HG03565 (cell line): Measurements from ENCODE around the gene CLRN1.

Experiments used
- ATAC-seq: cut with Tn5 transposase; IDR thresholded peaks from one replicate; pipeline ENCODE4 v1.9.1; 2021; ENCODE audit warnings: mild to moderate bottlenecking, moderate library complexity; ENCODE audit not compliant: unreplicated experiment

Gene CLRN1

DNA sequence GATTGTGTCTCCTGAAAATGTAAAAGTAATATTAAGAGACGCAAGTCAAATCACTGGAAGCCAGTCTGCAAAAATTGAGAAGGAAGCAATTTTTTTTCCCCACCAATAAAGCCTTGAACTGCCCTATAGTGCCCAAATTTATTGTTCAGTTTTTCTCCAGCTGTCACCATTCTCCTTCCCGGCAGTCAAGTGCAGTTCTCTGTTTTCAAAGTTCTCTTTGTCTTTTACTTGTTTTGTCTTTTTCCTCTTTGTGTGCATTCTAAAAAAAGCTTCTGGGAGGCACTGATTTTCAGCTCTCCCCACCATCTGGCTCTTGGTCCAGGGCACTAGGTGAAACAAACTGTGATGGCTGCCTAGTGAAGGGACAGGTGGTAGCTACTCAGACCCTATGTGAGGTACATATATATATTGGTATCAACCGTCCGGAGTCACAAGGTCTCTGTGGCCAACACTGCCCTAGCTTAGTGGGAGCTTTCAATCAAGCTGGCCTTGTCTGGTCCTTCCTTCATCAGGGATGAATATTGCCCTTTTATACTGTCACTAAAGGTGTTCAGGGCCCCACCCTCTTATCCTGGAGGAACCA, 6.1 kb upstream of the CLRN1 start:
- no peak for ATAC-seq

DNA sequence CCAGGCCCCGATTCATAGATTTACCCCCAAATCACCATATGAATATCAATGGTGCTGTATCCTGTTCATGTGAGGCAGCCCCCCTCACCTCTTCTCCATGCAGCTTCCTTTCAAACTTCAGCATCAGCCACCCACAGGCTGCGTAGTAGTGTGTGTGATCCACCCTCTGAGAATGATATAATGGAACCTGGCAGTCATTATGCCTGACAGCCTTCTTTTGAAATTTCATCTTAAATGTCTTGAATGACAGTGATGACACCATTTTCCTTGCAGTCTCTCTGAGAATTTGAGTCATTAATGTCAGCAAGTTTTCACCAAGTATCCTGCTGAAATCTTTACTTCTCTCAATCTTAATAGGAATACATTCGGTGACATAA, 3.5 kb upstream of the CLRN1 start:
- ATAC-seq: no peak

DNA sequence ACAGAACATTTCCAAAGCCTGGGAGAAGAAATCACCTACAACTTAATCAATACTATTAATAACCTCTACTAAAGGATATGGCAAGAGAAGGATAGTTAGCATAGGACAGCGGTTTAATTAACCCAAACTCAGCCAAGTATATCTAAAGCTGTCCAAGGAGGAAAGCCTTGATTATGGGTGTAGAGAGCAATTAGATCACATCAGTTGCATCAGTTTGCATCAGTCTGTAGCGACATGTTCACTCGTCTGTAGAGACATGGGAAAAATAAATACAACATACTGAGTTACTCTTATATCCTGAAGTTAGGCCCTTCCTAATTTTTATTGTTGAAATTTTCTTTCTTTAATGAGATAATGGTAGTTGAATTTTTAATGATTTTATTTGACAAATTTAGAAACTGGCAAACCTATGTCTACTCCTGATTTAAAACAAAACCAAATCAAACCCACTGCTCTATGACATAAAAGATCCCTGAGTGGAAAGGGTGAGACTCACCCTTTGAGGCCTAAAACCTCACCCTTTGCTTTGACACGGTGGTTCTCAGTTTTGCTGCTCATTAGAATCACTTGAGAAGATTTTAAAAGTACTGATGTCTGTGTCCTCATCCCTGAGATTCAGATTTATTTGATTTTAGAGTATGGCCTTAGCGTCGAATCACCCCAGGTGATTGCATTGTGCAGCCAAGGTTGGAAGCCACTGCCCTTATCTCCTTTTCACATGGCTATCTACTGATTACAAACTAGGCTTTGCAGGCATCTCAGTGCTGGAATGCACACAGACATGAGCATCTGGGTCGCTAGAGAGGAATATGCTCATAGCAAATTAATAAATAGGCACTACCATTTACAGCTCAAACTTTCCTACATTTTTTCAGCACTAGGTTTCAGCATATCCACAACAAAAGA, 2.8 kb upstream of the CLRN1 start:
- ATAC-seq: no peak

DNA sequence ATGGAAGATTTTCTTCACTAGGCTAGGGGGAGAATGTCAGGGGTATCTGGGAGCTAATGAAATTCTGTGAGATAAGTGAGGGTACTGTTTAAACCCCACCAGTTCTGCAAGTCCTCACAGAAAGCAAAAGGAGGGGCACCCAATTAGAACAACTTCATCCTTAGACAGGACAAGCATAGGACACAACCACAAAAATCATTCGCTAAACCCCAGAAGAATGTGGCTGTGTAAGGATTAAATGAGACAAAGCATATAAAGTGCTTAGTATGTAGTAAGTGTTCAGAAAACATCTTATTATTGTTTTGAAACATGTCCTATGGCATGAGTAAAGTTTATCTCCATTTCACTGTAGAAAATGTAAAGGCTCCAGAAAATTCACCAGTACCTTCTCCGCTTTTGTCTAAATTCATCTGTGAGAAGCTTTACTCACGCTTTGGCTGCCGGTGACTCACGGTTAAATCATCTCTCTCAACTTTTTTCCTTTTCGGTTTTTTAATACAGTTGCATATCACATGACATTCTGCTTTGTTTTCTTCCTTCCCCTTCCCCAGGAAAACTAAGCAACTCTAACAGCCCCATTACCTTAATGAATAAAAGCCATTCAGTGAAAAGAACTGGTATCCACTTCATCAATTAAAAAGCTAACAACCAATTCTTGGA, 1.7 kb downstream of the CLRN1 start:
- no peak for ATAC-seq

DNA sequence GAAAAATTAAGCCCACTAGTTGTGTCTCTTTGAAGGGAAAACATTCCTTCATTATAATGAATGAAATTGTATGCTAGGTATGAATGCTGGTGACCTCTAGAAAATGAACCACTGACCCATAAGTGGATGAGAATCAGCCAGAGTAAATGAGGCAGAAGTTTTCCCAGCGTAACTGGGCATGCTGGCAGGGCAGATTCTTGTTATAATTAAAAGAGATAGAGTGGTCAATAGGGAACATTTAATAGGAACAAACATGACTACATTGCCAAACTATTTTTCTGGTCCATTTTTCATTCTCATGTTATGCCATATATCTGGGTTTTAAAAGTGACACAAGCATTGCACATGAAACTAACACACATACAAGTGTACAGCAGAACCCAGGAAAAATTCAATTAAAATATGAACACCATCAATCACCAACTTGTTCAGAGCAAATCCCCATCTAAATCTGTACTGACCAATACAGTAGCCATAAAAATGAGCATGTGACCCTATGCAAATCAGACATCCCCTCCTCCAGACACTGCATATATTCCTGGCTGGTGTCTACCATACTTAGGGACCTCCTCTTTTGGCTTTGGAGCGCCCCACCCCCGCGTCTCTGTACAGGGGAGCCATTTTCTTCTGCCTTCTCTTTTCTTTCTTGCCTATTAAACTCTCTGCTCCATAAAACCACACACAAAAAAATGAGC, 4.0 kb downstream of the CLRN1 start:
- ATAC-seq: no peak

DNA sequence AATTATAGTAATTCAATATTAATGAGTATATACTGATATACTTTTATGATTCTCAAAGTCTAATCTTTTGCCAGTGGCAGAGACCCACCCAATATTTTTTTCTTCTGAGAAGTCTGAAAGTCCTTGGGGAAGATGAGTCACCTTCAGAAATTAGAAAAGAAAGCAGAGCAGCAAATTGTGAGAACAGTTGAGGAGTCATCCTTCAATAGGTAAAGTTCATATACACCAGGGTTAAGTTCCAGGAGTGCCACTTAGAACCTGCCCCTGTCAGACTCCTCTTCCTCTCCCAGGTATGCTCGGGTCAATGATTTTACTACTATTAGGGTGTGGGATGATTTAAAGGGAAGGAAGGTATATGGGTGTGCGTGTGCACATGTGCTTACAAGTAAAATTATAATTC, 7.1 kb downstream of the CLRN1 start:
- ATAC-seq: no peak

DNA sequence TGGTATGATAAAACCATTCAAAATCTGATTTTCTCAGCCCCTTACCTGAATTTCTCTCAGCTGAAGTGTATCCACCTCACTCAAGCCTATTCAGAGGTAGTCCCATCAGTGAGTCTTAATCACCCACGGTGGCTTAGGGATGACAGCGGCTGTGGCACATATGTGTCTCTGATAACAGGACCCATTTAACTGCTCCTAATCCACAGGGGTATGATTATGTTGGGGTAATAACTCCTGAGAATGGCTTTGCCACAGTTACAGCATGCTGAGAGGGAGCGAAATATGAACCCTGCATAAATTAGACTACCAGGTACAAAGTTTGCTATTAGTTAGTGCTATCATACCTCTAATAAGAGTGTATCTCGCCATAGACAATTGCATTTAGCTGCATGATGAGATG, 10.6 kb downstream of the CLRN1 start:
- no peak for ATAC-seq

DNA sequence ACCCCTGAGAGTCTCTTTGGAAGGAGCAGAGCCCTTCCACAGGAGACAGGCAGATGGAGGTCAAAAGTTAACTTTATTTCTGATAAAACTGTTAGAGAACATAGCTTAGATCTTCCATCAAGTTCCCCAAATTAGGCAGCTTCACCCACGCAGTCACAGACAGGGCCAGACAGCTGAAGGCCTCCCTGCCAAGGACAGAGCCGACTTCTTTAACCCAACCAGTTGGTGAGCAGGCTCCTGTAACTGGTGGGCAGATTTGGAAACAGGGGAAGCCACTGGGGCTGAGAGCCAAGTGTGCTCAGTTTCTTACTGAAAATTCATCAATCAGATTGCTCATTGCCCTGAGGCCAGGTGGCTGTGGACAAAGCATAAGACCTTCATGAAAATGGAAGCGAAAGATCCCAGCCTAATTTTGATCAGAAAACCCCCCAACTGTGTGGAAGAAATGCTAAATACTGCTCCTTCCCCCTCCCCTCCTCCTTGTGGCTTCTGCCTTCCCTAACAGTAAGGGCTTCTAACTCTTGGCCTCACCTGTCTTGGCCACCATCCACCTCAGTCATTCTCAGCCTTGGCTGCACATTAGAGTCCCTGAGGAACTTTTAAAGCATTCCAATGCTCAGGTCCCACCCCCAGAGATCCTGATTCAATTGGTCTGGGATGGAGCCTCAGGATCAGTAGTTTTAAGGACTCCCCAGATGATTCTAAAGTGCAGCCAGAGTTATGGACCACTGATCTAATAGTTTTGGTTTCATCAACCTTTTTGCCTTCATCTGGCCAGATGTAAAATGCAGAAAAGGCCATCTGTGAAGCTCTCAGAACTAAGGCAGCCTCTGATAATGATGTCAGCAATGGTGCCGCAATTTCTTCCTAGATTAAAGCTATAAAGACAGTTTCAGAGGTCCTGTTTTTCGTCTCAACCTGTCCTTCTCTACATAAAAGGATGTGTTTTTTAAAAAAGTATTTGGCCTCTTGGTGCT, 11.5 kb downstream of the CLRN1 start:
- no peak for ATAC-seq

DNA sequence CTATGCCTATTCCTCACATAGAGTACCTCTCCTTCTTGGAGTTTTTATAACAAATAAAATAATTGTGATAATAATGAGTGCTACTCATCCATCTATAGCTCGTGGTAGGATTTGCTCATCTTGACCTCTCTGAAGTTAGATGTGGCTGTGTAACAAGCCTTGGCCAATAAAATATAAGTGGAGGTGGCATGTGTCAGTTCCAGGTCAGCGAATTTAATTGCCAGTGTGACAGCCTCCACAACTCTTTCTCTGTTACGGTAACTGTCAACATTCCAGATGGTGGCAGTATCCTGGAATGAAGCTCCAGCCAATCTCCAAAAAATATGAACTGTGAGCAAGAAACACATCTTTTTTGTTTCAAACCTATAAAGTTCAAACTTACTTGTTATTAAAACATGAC, 13.8 kb downstream of the CLRN1 start:
- no peak for ATAC-seq

DNA sequence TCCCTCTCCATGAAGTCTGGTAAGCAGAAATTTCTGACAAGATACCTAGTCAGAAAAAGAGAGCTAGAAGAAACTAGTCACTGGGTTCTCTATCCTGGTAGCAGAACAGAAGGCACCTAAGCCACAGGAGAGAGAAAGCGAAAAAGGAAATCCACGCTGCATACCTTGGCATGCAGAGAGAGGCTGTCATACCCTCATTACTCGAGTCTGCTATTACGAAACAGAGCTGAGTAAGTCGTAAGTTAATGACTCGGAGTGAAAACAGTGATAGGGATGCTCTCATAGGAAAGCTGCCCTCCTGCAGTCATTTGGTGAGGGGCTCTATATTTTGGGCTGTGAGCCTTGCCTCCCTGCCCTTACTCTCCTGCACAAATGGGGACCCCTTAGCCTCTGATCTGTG, 16.2 kb downstream of the CLRN1 start:
- no peak for ATAC-seq

DNA sequence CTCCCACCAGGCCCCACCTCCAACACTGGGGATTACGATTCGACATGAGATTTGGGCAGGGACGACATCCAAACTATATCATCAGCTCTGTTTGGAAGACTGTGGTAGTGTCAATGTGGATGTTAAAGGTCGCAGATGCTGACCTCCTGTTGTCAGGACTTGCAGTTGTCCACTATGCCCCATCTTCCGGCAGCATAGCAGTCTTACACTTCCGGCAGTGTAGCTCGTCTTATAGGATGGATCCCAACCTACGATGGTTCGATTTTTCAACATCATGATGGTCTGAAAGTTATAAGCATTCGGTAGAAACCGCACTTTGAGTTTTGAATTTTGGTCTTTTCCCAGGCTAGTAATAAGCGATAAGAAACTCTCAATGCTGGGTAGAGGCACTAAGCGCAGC, 20.6 kb downstream of the CLRN1 start:
- ATAC-seq: no peak

DNA sequence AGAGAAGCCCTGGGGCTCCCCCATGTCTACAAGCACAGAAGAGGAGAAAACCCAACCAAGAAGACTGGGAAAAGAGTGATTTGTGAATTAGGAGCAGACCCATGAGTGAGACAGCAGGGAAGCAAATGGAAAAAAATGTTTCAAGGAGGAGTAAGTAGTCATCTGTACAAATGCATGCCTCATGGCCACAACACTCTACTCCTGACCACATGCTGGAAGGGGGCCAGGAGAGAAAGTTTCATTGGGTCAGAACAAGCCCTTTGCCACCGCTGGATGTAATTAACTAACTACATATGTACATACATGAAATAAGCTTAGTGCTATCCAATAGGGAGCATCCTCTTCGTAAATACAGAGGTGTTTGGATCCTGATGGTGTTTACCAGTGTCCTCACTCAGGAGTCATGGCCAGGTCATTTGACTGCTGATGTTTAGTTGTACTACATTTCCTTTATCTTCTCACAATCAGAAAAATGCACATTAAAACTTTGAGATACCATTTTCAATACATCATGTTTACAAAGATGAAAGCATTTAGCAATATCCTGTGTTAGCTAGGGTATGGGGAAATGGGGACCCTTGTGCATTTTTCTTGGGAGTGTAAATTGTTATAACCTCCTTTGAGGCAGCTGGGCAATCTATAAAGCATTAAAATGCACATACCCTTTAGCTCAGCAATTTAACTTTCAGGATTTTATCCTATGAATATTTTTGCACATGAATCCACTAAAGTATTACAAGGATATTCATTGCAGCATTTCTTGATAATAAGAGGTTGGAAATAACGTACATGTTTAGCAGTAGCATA, 27.1 kb downstream of the CLRN1 start:
- ATAC-seq: no peak

DNA sequence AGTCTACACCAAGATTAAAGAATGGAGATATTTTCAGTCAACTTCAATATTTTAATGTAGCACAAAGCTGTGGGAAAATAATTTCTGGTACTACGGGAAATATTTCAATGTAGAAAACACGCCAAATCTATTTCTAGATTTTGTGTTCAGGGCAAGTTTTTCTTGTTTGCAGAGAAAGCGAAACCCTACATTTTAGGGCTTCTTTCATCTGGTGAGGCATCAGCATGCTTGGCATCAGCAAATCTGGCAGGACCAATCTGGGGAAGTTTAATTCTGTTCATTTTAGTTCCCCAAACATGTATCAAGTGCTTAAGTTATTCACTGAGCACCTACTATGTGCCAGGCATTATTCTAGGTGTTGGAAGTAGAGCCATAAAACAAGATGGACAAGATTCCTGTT, 30.3 kb downstream of the CLRN1 start:
- no peak for ATAC-seq

DNA sequence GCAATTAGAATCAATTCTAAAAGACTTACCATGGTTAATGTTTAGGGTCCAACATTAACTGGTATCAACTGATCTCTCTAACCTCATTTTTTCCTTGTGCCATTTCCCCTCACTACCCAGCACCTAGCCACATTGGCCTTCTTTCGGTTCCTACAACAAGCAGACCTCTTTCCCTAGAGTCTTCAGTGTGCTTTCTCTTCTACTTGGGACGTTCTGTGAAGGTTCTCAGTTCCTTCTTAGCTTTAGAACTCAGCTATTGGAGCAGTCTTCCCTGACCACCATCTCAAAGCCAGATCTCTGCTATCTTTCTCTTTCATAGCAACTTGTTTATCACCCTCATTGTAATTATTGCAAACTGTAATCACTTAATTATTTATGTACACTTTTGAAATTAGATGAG, 35.8 kb downstream of the CLRN1 start:
- ATAC-seq: peak; percentile 78

DNA sequence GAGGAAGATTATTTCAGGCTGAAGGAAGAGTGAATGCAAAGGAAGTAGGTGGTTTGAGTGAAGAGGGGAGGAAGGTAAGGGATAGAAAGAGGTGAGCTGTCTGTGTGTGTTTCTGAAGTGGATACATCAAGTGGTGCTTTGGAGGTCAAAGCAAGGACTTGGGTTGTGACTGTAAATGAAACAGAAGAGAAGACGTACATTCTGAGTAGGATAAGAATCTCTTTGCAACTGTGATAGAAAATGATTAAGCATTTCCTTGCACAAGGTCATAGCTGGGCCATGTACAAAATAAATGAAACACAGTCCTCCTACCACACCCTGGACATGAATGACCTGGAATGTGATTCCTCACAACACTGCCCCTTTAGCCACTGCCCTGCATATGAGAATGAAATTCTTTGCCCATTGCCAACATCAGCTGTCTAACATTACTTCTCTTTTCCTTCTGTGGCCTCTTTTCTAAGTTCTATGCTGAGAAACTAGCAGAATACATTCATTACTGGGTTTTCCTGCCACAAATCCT, 39.0 kb downstream of the CLRN1 start:
- no peak for ATAC-seq

DNA sequence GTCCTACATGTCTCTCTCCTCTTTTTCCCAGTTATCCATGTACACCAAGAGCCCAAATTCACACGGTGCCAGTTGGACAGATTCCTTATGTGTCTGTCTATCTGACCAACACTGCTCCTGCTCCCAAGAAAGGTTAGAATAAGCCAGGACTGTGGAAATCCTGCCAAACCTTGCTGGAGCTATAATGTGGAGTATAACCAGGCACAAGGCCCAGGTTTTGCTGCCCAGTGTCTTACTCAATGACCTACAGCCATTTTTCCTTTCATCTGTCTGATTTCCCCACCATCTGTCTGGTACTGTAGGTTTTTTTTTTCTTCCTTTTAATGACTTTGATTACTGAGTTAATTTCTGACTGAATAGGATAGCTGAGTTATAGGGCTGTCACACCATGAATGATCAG, 40.8 kb downstream of the CLRN1 start:
- ATAC-seq: no peak

DNA sequence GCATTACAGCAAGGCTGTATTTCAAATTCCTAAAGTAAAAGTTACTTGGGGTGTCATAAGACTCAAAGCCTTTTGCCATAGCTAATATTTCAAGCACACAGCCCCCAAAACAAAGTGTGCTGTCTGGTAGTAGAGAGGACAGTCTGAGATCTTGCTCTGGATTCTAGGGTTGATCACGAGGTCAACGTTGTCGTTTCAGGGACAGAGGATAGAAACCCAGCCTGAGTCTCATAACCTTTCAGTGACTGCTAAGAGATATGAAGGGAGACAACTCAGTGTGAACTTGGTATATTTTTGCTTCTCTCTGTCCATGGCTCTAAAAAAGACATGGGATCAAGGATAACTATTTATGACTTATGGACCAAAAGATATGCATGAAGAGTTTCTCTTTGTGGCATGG, 41.7 kb downstream of the CLRN1 start:
- no peak for ATAC-seq

DNA sequence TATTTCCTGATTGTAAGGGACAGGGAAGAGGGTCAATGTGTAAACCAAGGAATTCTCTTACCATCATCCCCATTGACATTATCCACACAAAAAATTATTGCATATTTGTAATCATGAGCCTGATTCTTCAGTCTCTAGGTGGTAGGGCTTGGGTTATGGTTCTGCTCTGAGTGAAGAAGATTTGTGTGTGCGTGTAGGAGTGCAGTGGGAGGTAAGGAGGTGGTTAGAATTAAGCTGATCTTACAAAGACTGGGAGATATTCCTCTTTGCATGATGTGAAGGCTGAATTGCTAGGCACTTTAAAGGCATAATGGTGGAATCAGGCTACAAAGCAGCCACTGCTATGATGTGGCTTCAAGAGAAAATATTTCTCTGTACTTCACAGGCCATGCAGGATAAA, 44.3 kb downstream of the CLRN1 start:
- no peak for ATAC-seq

DNA sequence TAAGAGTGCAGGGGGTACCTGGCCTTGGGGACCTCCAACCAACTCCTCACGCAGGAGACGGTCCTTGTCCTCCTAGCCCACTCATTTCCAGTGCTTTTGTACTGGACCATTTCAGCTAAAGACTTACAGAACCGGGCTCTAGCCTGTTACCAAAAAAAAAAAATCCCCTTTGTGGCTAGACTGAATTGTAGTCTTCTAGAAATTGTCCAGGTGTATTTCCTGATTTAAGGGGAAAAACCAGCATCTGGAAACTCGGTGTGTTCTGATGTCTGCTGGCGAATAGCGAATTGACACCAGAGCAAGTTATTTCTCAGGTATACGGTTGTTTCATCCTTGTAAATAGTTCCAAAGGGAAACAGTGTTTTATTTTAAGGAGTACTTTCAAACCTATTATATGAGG, 46.2 kb downstream of the CLRN1 start:
- no peak for ATAC-seq
